IPS-18a (cell line): ENCODE results near the gene SRGAP2.
"Not testable (repeated sequence)": the region's sequence is repeated elsewhere in the genome, so short reads cannot be mapped to it uniquely, and the experiment has no call there.

Experiments
- H3K27ac ChIP-seq: one replicate; pipeline ENCODE4 v1.5.1; 2013; ENCODE audit warnings: low read length
- H3K27me3 ChIP-seq: one replicate; pipeline ENCODE4 v1.6.1; 2013; ENCODE audit warnings: mild to moderate bottlenecking, low read length; ENCODE audit not compliant: control insufficient read depth, insufficient read depth
- H3K36me3 ChIP-seq: one replicate; pipeline ENCODE4 v1.6.1; 2013; ENCODE audit warnings: low read depth, low read length; ENCODE audit not compliant: control insufficient read depth
- H3K4me1 ChIP-seq: one replicate; pipeline ENCODE4 v1.6.1; 2013; ENCODE audit warnings: low read depth, low read length; ENCODE audit not compliant: control insufficient read depth
- H3K4me3 ChIP-seq: one replicate; pipeline ENCODE4 v1.5.1; 2013; ENCODE audit warnings: low read length
- H3K9ac ChIP-seq: one replicate; pipeline ENCODE4 v1.6.1; 2013; ENCODE audit warnings: mild to moderate bottlenecking, low read length, moderate library complexity
- H3K9me3 ChIP-seq: one replicate; pipeline ENCODE4 v1.6.1; 2013; ENCODE audit warnings: low read depth, low read length; ENCODE audit not compliant: control insufficient read depth

SRGAP2 gene

DNA sequence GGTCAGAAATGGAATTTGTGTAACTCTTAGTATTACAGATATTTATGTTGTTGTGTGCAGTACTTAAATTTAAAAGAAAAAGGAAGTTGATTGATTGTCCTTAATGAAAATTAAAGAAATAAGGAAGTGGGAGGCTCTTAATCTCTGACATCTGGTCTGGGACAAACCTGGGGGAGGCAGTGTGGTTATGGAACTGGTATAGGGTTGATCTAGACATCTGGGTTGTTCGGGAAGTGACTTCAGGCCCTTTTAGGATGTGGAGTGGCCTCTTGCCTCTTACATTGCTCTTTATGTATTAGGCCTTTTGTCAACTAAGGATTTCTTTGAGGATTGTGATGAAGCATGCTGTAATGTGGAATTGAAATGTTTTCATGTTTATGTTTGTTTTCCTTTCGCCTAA is 15.4 kb downstream of the SRGAP2 start:
- not testable (repeated sequence) for H3K9ac ChIP-seq, H3K36me3 ChIP-seq, H3K27ac ChIP-seq, H3K9me3 ChIP-seq, H3K4me1 ChIP-seq, H3K27me3 ChIP-seq, H3K4me3 ChIP-seq

DNA sequence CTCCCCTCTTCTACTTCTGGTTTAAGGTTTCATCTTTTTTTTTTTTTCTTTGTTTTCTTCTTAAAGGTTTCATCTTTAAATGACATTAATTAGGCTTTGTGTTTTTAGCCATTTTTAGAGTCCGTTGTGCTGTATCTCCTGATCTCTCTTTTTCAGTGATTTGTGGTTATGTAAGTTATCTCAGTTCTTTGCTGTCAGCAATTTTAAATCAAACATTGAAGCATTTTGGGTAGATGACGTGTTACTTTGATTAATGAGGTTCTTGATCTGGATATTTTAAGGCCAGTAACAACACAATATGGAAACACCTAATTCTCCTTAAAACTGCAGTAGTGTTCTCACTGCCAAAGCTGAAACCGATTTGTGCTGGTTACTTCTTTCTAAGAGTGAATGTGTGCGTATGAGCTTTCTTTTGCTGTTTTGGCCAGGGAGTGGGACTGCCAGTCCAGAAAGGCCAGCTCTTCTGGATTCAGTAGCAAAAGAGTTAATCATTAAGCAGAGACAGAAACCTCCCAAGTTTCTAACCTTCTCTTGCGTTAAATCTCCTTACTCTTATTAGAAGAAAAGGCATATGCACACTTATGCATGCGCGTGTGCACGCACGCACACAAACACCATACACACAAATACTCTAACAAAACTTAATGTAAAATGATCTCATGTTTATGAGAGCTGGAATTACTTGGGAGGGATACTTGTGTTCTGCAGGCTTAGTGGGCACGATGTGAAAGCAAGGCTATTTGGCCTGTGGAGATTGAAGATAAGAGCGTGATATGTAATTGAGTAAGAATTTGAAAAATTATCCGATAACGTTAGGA is 16.4 kb downstream of the SRGAP2 start:
- not testable (repeated sequence) for H3K9ac ChIP-seq, H3K36me3 ChIP-seq, H3K27ac ChIP-seq, H3K4me3 ChIP-seq, H3K27me3 ChIP-seq, H3K9me3 ChIP-seq, H3K4me1 ChIP-seq

- not testable (repeated sequence) for H3K9ac ChIP-seq, H3K4me1 ChIP-seq, H3K27me3 ChIP-seq, H3K4me3 ChIP-seq, H3K27ac ChIP-seq, H3K9me3 ChIP-seq, H3K36me3 ChIP-seq
Measured at GRCh38 chr1:206220332-206221000, 17.1 kb downstream of the SRGAP2 start.

DNA sequence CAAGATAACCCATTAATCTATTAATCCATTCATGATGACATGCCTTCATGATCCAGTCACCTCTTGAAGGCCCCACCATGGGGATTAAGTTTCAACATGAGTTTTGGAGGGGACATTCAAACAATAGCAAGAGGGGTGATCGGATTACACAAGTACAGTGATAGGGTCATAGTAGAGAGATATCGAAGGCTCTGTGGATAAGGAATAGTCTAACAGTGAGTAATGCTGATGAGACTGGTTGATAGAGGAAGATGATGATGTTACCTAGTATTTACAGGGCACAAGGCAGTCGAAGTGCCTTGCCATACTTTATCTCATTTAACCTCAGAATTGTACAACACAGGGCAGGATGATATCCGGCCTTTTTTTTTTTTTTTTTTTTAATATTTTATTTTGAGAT is 18.2 kb downstream of the SRGAP2 start:
- not testable (repeated sequence) for H3K4me1 ChIP-seq, H3K27ac ChIP-seq, H3K36me3 ChIP-seq, H3K4me3 ChIP-seq, H3K9me3 ChIP-seq, H3K27me3 ChIP-seq, H3K9ac ChIP-seq

- not testable (repeated sequence) for H3K36me3 ChIP-seq, H3K9me3 ChIP-seq, H3K4me3 ChIP-seq, H3K4me1 ChIP-seq, H3K27ac ChIP-seq, H3K27me3 ChIP-seq, H3K9ac ChIP-seq
Measured at GRCh38 chr1:206224190-206224776, 20.9 kb downstream of the SRGAP2 start.

DNA sequence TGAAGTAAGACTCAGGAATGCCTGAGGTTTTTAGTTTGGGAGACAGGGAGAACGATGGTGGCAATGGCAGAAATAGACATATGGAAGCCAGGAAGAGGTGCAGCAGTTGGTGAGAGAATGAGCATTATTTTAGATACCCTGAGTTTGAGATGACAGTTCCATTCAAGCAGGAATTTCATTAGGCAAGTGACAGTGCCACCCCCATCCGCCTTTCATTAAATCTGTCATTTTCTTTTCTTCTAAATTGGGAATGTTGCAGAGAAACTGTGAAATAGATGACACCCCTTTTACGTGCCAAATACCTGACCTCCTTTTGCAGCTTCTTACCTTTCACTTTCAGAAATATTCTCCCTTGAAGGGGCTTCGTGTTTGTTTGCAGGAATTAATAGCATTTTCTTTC is 22.0 kb downstream of the SRGAP2 start:
- H3K36me3 ChIP-seq, H3K9me3 ChIP-seq, H3K27ac ChIP-seq, H3K9ac ChIP-seq, H3K4me3 ChIP-seq, H3K4me1 ChIP-seq, H3K27me3 ChIP-seq: not testable (repeated sequence)

GRCh38 chr1:206226886-206227285 is 23.5 kb downstream of the SRGAP2 start:
- not testable (repeated sequence) for H3K27me3 ChIP-seq, H3K9me3 ChIP-seq, H3K27ac ChIP-seq, H3K4me1 ChIP-seq, H3K4me3 ChIP-seq, H3K36me3 ChIP-seq, H3K9ac ChIP-seq

DNA sequence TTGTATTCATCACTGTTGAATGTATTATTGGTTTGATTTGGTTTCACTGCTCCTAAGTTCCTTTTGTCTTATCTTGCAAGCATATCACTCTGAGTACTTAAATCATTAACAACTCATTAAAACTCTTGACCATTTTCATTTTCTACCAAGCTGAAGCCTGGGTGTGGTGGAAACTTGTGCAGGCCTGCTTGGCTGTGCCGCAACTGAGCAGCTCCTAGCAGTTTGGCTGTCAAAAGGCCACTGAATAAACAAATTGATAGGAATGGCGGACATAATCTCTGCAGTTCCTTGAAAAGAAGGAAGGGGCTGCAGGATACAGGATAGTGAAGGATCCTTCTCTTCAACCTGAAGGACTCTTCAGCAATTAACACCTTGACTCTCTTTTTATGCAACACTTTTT is 25.9 kb downstream of the SRGAP2 start:
- not testable (repeated sequence) for H3K9ac ChIP-seq, H3K27me3 ChIP-seq, H3K27ac ChIP-seq, H3K36me3 ChIP-seq, H3K4me3 ChIP-seq, H3K4me1 ChIP-seq, H3K9me3 ChIP-seq

- H3K27ac ChIP-seq, H3K4me1 ChIP-seq, H3K9me3 ChIP-seq, H3K4me3 ChIP-seq, H3K9ac ChIP-seq, H3K27me3 ChIP-seq, H3K36me3 ChIP-seq: not testable (repeated sequence)
Measured at GRCh38 chr1:206231989-206232388, 28.6 kb downstream of the SRGAP2 start.

GRCh38 chr1:206232970-206233645 is 29.8 kb downstream of the SRGAP2 start:
- not testable (repeated sequence) for H3K9me3 ChIP-seq, H3K4me3 ChIP-seq, H3K36me3 ChIP-seq, H3K27me3 ChIP-seq, H3K9ac ChIP-seq, H3K4me1 ChIP-seq, H3K27ac ChIP-seq

GRCh38 chr1:206234189-206234916 is 31.0 kb downstream of the SRGAP2 start:
- H3K4me3 ChIP-seq, H3K9me3 ChIP-seq, H3K4me1 ChIP-seq, H3K9ac ChIP-seq, H3K27me3 ChIP-seq, H3K27ac ChIP-seq, H3K36me3 ChIP-seq: not testable (repeated sequence)
